ENCODE measurements around the gene OAS3.

DNA sequence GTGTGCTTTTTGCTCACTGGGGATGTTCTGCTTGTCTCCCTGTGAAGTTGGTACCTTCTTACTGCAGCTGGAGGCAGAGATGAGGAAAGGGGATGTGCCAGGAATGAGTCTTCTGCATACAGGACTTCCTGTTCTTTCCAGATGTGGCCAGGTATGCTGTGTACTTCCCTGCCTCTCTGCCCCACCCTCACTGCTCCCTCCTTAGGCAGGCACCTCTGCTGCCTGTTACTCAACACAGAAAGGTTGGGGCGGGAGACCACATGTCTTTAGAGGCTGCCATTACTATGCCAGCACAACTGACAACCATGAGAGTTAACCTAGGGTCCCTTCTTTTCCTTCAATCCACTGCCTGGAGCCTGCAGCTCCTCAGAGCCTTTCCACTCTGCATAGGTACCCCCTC is 2.0 kb upstream of the OAS3 start:
- TF ChIP-seq, protein P1, sequence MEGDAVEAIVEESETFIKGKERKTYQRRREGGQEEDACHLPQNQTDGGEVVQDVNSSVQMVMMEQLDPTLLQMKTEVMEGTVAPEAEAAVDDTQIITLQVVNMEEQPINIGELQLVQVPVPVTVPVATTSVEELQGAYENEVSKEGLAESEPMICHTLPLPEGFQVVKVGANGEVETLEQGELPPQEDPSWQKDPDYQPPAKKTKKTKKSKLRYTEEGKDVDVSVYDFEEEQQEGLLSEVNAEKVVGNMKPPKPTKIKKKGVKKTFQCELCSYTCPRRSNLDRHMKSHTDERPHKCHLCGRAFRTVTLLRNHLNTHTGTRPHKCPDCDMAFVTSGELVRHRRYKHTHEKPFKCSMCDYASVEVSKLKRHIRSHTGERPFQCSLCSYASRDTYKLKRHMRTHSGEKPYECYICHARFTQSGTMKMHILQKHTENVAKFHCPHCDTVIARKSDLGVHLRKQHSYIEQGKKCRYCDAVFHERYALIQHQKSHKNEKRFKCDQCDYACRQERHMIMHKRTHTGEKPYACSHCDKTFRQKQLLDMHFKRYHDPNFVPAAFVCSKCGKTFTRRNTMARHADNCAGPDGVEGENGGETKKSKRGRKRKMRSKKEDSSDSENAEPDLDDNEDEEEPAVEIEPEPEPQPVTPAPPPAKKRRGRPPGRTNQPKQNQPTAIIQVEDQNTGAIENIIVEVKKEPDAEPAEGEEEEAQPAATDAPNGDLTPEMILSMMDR (IDR thresholded peaks at IDR 0.05), result no peak
- TF ChIP-seq EP300 (IDR thresholded peaks at IDR 0.05) (no peak), POLR2A (IDR thresholded peaks at IDR 0.05) (no peak)

Data from suprapubic skin (tissue), 3 donors.